HuH-7 (cell line): ENCODE measurements around the gene ADAMTS15.
A peak's percentile ranks its signal among the peaks of the same experiment; 100 is the strongest.

ENCODE experiments used
- DNase-seq: peaks from one replicate; pipeline ENCODE4 v3.0.0; 2011; ENCODE audit warnings: low spot score

Gene ADAMTS15

DNA sequence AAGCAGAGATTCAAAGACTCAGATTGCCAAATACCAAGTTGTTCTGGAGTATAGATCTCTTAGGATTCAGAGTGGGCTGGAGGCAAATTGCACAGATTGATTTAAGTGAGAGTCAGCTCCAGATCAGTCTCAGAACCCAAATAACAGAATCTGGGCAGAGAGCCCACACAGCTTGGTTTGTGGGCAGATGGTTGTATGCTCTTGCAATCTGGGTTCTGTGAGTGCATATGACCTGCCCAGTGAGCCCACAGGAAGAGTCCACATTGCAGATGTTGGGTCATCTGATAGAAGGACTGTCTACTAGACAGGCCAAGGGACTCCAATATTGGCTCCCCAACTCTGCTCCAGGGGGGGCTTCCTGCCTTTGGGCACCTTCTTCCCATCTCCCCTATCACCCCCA, 65.9 kb downstream of the ADAMTS15 start:
- no peak for DNase-seq

DNA sequence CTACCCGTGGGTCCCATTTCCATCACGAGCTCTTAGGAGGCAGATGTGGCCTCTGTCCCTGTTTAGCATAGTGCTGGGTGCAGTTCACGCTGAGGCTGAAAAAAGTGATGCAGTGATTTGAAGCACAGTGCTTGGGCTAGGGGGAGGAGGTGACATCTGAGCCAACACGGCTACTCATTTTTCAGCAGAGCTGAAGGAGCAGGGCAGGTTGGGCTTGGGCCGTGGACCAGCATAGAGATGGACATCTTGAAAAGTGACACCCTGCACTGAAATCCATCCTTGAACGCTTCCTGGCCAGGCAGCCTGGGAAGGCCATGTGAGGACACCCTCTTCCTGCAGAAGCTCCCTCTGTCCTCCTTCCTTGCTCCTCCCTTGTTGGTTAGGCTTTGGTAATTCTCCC, 66.4 kb downstream of the ADAMTS15 start:
- DNase-seq, result no peak

DNA sequence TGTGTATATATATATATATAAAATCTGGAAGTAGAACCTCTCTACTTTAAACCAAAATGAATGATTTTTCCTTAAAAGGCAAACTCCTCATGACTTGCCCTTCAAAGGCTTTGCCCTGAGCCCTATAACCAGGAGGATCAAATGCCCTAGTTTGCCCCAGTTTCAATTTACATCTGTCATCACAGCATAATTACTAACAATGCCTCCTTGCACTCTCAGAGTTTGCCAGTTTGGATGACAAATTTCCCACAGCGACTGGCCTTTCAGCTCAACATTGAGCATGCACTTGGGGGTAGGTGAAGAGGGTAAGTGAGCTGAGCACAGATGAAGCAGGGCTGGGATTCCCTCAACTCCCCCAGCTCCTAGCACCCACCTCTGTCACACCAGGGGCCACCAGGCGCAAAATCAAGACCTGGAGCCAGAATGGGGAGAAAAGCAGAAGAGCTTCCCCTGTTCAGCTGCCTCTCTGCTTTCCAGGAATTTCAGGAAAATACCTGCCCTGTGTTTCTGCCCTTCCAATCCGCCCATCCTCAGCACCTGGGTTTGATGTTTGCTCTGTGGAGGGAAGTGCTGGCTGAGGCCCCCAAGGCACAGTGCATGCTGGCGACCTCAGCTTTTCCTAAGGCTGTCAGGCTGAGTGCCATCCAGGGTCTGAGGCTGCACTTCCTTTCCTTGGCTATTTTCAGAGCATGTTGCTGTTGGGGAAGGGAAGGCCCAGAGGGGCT, 67.5 kb downstream of the ADAMTS15 start:
- DNase-seq, result no peak

DNA sequence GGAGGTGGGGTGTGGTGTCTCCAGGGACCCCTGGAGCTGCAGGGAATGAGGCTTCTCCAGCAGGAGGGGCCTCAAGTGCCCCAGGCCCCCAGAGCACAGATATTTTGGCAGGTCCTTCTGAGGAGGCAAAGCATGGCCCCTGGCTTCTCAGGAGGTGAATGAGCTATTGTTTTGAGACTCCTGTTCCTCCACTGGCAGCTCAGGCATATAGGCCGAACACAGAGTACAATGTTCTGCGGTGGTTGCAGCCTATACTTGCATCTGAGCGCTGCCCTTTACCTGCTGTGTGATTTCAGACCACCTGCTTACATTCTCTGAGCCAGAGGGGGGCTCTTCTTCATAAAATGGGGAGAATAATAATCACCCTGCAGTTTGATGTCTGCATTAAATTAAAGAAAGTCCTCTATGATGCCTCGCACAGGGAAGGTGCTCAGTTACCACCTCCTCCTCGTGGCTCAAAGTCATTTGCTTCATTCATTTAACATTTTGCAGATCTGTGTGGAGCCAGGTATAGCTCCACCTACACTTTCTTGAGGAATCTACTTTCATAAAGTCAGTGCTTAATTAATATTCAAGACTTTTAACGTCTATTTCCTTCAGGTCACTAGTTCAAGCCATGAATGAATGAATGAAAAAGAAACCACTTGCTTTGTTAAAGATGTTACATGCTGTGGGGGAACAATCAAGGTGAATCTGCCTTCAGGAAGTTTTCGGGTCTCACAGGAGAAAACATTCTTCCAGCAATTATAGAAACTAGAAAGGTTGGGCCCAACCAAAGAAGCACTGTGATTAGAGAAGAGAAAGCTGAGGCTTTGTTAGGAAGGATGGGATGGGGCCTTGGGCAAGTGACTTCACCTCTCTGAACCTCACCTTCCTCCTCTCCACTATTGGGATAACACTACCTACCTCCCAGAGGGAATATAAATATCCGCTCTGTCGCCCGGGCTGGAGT, 68.4 kb downstream of the ADAMTS15 start:
- DNase-seq, result no peak

DNA sequence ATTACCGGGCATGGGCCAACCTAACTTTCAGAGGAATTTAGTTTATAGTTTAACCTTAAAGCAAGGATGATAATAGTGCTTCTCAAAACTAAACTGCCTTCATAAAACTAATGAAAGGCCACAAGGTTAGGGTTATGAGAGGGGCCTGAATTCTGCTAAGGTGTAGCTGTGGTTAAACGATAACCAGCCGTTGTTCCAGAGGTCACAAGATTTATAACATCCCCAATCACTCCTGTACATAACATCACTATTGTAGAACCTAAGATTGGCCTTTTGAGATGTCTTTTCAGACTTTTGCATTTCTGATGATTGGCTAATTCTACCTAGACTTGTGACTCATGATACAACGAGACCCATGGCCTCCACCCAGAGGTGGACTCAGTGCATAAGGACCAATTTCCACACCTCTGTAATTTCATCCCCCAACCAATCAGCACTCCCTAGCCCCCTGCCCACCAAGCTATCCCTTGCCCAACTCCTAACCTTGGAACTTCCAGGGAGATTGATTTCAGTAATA, 69.8 kb downstream of the ADAMTS15 start:
- DNase-seq, result no peak

DNA sequence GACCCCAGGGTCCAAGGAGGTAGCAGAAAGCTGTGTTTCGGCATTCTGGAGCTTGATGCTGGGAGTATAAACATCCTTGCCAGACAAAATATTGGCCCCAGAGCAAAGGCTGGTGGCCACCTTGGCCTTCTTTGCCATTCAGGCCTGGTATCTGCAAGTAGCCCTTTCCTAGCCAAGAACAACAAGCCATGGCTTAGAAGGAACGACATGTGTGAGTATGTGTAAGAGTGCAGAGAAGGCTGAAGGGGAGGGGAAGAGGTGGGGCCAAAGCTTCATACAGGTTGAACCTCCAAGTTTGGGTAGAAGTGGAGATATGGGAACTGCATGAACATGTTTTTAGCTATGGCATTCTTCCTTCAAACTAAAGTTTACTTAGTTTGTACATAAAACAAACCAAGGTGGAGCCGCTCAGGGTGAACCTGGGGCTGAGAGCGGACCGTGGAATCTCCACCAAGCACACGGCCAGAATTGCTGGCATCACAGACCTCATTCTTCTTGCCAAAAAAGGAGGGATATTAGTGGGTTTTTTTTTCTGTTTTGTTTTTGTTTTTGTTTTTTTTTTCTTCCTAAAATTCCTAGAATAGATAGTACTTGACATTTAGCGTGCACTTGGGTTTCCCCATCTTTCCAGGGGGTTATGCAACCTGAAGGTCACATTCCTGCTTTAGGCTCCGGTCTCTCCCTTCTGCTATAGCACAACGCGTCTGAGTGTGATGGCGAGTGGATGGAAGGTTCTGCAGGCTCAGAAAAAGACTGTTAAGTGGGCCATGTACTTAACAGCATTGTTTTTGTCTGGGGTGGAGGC, 70.9 kb downstream of the ADAMTS15 start:
- DNase-seq, result no peak

DNA sequence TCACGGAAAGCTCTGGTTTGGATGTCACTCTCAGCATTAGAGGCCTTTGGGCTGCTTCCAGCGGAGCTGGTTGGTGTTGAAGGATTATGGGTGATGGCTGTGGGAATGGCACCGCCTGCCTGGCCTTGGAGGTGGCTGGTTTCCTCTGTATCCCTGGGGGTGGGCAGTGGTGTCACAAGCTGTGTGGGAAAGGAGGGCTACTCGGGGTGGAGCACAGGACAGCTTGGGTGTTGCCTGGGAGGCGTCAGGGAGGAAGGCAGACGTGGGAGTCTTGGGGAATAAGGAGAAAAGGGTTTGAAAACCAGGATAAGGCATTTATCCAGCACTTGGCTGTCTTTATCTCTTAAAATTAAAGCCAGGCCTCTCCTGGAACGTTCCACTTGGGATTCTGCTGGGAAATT, 71.8 kb downstream of the ADAMTS15 start:
- DNase-seq, result no peak

DNA sequence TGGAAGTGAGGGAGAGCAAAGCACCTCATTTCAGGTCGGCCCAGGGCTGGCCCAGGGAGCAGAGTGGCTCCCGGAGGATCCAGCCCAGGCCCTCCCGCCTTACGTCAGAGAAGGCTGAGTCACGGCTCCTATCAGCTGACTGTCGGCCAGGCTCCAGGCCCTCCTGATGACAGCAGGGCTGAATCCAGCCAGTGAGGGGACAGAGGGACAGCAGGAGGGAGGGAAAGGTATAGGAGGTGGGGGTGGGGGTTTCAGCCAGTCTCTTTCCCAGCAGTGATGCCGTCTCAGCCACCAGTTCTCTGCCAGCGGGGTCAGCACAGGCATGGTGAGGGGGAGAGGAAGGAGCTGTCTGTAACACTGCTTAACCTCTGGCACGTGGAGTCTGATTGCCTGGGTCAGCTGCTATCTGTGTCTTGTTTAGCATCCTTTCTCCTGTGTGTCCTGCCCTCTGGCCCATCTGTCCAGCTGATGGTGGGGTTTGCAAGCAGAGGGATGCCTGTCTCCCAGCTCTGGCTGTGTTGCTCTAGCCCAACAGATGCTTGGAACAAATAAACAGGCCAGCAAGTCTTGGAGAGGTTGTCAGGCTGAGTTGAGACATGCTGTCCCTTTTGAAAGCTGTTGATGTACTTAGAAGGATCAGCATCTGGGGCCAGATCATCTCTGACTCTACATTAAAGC, 74.0 kb downstream of the ADAMTS15 start:
- peak; percentile 25 for DNase-seq

DNA sequence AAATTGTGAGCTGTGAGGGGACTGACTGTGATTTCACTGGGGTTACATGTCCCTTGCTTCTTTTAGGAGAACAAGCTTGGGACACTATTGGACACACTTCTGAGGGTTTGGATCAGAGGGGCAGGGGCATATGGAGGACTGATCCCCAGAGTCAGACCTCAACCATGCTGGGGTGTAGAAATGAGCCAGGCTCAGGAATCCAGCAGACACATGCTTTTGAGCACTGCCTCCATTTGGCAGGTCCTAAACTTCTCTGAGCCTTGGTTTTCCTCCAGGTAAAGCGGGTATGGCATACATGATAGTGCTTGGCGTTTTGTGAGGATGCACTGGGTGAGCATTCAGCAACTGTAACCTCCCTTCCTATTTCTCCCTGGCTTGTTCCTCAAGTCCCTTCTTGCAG, 74.7 kb downstream of the ADAMTS15 start:
- DNase-seq, result no peak

DNA sequence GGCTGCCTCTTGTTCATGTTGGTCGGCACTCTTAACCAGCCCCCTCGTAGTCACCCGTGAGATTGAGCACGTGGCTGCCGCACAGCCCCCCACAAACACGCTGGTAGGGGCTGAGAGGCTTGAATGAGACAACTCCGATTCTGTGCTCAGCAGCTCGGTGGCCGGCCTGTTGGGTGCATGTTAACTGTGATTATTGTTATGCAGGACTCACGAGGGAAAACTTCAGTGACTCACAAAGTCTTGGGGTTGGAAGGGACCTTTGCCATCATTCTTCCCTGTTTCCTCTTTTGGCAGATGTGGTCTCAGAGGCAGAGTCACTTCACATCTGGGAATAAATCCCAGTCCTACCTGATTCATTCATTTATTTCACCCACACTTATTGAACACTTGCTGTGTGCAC, 75.2 kb downstream of the ADAMTS15 start:
- DNase-seq, result no peak

DNA sequence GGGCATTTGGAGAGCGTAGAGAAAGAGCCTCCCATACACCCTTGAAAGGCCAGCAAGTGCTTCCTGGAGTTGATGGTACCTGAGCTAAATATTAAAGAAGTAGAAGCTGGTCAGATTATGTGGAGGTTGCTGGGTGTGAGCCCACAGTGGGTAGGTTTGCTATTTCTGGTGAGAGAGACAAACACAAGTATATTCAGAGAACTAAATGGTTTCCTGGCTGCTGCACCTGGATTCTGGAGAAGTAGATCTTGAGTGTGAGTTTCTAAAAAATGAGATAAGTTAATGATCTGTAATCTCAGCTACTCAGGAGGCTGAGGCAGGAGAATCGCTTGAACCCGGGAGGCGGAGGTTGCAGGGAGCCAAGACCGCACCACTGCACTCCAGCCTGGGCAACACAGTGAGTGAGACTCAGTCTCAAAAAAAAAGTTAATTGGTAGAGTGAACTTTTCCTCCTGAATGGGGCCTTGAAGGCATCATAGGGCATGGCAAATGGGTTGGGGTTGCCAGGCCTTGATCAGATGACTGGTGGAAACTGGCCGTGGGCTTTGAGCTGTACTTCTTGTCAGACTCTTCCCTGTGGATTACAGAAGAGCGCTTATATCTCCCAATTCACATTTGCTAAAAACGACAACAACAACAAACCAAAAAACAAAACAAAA, 75.8 kb downstream of the ADAMTS15 start:
- no peak for DNase-seq

DNA sequence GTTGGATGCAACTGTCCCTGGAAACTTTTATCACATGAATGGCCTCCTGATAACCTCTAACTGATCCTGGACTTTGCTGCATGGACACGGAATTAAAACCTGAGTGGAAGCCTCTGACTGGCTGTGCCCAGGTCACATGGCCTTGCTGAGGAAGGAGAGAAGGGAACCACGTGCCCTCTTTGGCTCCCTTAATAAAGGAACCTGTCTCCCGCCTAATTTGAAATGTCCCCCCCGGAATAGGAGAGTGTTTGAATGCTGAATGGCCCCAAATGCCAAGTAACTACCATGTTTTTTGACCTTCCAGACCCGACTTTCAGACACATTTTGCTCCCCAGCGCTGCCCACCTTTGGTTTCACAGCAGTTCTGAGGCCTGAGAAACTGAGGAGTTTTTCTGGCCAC, 76.9 kb downstream of the ADAMTS15 start:
- DNase-seq, result no peak
